HepG2 (cell line): ENCODE measurements around the gene ITCH. TPM values are rescaled to one million over a fixed set of nuclear protein-coding genes. Genes with fewer than 3 reads are reported as not detected.
"Not testable (repeated sequence)": the region's sequence is repeated elsewhere in the genome, so short reads cannot be mapped to it uniquely, and the experiment has no call there.

ENCODE experiments used
- ATAC-seq: fragments of 200-7000 bp; cut with Tn5 transposase; 3 replicates; pipeline ENCODE4 v1.9.1; 2020; ENCODE audit warnings: mild to moderate bottlenecking, moderate library complexity
- BruUV-seq: library from RNA; stranded (reverse); fragments of 400-500 nt; replicated peaks from 2 replicates; lab custom pipeline; 2021; lab: Mats Ljungman, UMichigan
- CTCF ChIA-PET: fragments of 300-600 bp; formaldehyde crosslinking; extraction: SDS; loops from one replicate; lab custom pipeline; 2021; ENCODE audit warnings: low total read pairs, inconsistent platforms, low intra/inter-chr PET ratio; lab: Yijun Ruan, JAX
- POLR2A ChIA-PET: fragments of 350-600 bp; sonication (Branson Sonifier 250); formaldehyde crosslinking; loops from one replicate; lab custom pipeline; 2020; ENCODE audit warnings: antibody characterized with exemption, inconsistent platforms; lab: Yijun Ruan, JAX
- DNase-seq: peaks from one replicate; pipeline ENCODE4 v3.0.0-alpha.2; 2015; ENCODE audit warnings: low spot score
- FAIRE-seq: peaks from 3 replicates; lab custom pipeline; 2011; peaks lifted over from hg19 to GRCh38; lab: Jason Lieb, UNC
- H2AFZ ChIP-seq: one replicate; pipeline ENCODE4 v1.6.1; 2011; ENCODE audit warnings: low read length, inconsistent platforms
- H3K27ac ChIP-seq: fragments of 300-600 bp; 3 replicates; pipeline ENCODE4 v1.8.0; 2011; ENCODE audit warnings: mixed run types, mild to moderate bottlenecking, mixed read lengths, low read length, inconsistent platforms; ENCODE audit not compliant: insufficient read depth; ENCODE audit errors: extremely low read length
- H3K27me3 ChIP-seq, 2 experiments: fragments of 200-600 bp in 1 of 2; 2 replicates in 1 of 2; 3 replicates in 1 of 2; pipeline versions ENCODE4 v1.6.0 to v1.8.0; 2011; ENCODE audit warnings: low read length in 2 of 2, mild to moderate bottlenecking in 2 of 2, moderate library complexity in 2 of 2, inconsistent platforms in 1 of 2; ENCODE audit not compliant: insufficient read depth in 2 of 2, control insufficient read depth in 1 of 2
- H3K36me3 ChIP-seq, 2 experiments: fragments of 200-600 bp in 1 of 2; replicated peaks in 1 of 2; 2 replicates in 1 of 2; 3 replicates in 1 of 2; pipeline versions ENCODE4 v1.5.1 to v1.8.0; 2011; ENCODE audit warnings: low read length in 2 of 2, inconsistent platforms in 1 of 2; ENCODE audit not compliant: insufficient read depth in 2 of 2, control insufficient read depth in 1 of 2
- H3K4me1 ChIP-seq: 2 replicates; pipeline ENCODE4 v1.5.1; 2012; ENCODE audit warnings: low read length, inconsistent platforms; ENCODE audit not compliant: insufficient read depth
- H3K4me2 ChIP-seq: 2 replicates; pipeline ENCODE4 v1.6.0; 2011; ENCODE audit warnings: low read depth, low read length, inconsistent platforms
- H3K4me3 ChIP-seq, 3 experiments: fragments of 200-600 bp in 1 of 3; sonication (generic), shearing (Covaris generic) in 1 of 3; replicated peaks in 1 of 3; 2 replicates each; pipeline ENCODE4 v1.5.1; 2011 to 2016; ENCODE audit warnings: low read length in 3 of 3, inconsistent platforms in 2 of 3, low read depth in 2 of 3, mild to moderate bottlenecking in 2 of 3, control low read depth in 1 of 3, mixed read lengths in 1 of 3; ENCODE audit not compliant: insufficient read depth in 1 of 3
- H3K79me2 ChIP-seq: one replicate; pipeline ENCODE4 v1.6.1; 2011; ENCODE audit warnings: low read length, inconsistent platforms; ENCODE audit not compliant: insufficient read depth
- H3K9ac ChIP-seq: 2 replicates; pipeline ENCODE4 v1.6.0; 2011; ENCODE audit warnings: mild to moderate bottlenecking, low read depth, low read length, inconsistent platforms; ENCODE audit not compliant: insufficient read depth
- H3K9me3 ChIP-seq: 2 replicates; pipeline ENCODE4 v1.5.1; 2012; ENCODE audit warnings: mild to moderate bottlenecking, low read length
- H4K20me1 ChIP-seq: 2 replicates; pipeline ENCODE4 v1.6.0; 2011; ENCODE audit warnings: inconsistent platforms, mild to moderate bottlenecking, low read length, moderate library complexity; ENCODE audit not compliant: insufficient read depth
- NCOR1 ChIP-seq: fragments of 200-600 bp; sonication (generic); IDR thresholded peaks from 2 replicates; pipeline ENCODE4 v1.7.0; 2017; ENCODE audit warnings: antibody characterized with exemption, low read length, borderline replicate concordance
- SRSF9 ChIP-seq: fragments of 200-400 bp; formaldehyde crosslinking; IDR thresholded peaks from 2 replicates; pipeline ENCODE4 v1.6.1; 2018; ENCODE audit warnings: borderline replicate concordance, mild to moderate bottlenecking, low read depth, low read length; ENCODE audit not compliant: insufficient read depth, poor library complexity, severe bottlenecking
- ZHX2 ChIP-seq, 2 experiments: sonication (generic) in 1 of 2; formaldehyde crosslinking in 1 of 2; IDR thresholded peaks; 2 replicates each; pipeline versions ENCODE4 v1.6.1 to v1.9.0; 2014 to 2022; ENCODE audit warnings: antibody characterized with exemption in 1 of 2, borderline replicate concordance in 1 of 2, inconsistent platforms in 1 of 2, low read depth in 1 of 2, missing genetic modification reagents in 1 of 2
- WGBS: methylation state at CpG from one replicate; pipeline ENCODE4 v1.1.6; 2017; ENCODE audit warnings: low lambda C conversion rate; 5-methylcytosine and 5-hydroxymethylcytosine counted together
- in situ Hi-C: cut with HindIII; loops from 2 replicates; pipeline ENCODE4 v1.10.0; 2017; ENCODE audit warnings: low pct_unique_long_range_greater_than_20kb; ENCODE audit not compliant: extremely low pct_ligation_motif_present
- intact Hi-C: fragments of 100-400 bp; cut with micrococcal nuclease; formaldehyde crosslinking; loops from one replicate; pipeline ENCODE4 v1.10.0; 2022; ENCODE audit not compliant: unreplicated experiment
- polyA plus RNA-seq, 8 experiments: library from polyadenylated mRNA; depleted of rRNA in 3 of 8; stranded (reverse) in 7 of 8; unstranded in 1 of 8; fragments of >200 nt; fragmentation: Illumina TruSeq in 4 of 8; extraction: Trizol in 4 of 8; gene quantifications; 2 replicates each; pipeline versions ENCODE4 v1.2.1 to v1.2.3, GENCODE V29; 2011 to 2016; ENCODE audit warnings: low read depth in 4 of 8, missing spikeins in 1 of 8, mixed read lengths in 1 of 8; ENCODE audit not compliant: insufficient read depth in 1 of 8
- total RNA-seq, 5 experiments: library from RNA; depleted of rRNA; stranded (reverse); fragments of >200 nt; fragmentation: Illumina TruSeq; extraction: Trizol; gene quantifications; 2 replicates each; pipeline ENCODE4 v1.2.3, GENCODE V29; 2016; ENCODE audit warnings: low read depth in 1 of 5

ITCH gene
- total and polyA plus RNA-seq, 2 of the 13 experiments (the other 11 are each of a cell fraction or from before 2014, with no cell fraction given), result 20.5 to 112 TPM

- TF ChIP-seq ZHX2 (IDR thresholded peaks at IDR 0.05; ENCODE audit: low read depth) (no peak), ZHX2 (CRISPR knock-in tag; IDR thresholded peaks at IDR 0.05; ENCODE audit: borderline replicate concordance) (0 out of 2 replicates have a peak, but pooled peaks have one; percentile 56), NCOR1 (no peak), SRSF9 (peak; percentile 11)
These were observed 49.4 kb downstream of the ITCH start (continued) for GRCh38 chr20:34412453-34412852.

GRCh38 chr20:34414525-34414924 lies 51.5 kb downstream of the ITCH start:
- WGBS, result 96% methylated on average over 10 of the region's 10 CpGs
- ATAC-seq, intact Hi-C loops, H3K9ac ChIP-seq, BruUV-seq, DNase-seq, H4K20me1 ChIP-seq, H3K4me2 ChIP-seq, H3K9me3 ChIP-seq, H2AFZ ChIP-seq, H3K27ac ChIP-seq, H3K27me3 ChIP-seq, H3K4me3 ChIP-seq, FAIRE-seq, in situ Hi-C loops, H3K4me1 ChIP-seq: not testable (repeated sequence)
- peaks cover 32 to 84% of the 10 kb centered on the region in 2 experiments for H3K36me3 ChIP-seq
- H3K79me2 ChIP-seq, result peaks cover 11% of the 10 kb centered on the region
- CTCF ChIA-PET, result interaction anchor here (1.7 kb wide), 1 partner anchor 102 kb away, joined by 4 read pairs; no protein-coding TSS in a partner anchor
- POLR2A ChIA-PET, result interaction anchor here (0.7 to 1.3 kb wide), 3 partner anchors 13 to 416 kb away, joined by 3 to 4 read pairs (median 4); no protein-coding TSS in a partner anchor
